HEK293 (cell line): ENCODE data around the gene RASGRF2.

Experiments
- CTCF ChIP-seq: fragments of 450-650 bp; formaldehyde crosslinking; IDR thresholded peaks from 2 replicates; pipeline ENCODE4 v1.5.1; 2016; ENCODE audit warnings: missing biosample characterization, missing genetic modification characterization
- SETDB1 ChIP-seq: IDR thresholded peaks from one replicate; pipeline ENCODE4 v1.6.1; 2017; ENCODE audit warnings: mild to moderate bottlenecking, low read length, moderate library complexity, mixed read lengths; ENCODE audit not compliant: insufficient read length
- ZNF585B ChIP-seq: fragments of 450-650 bp; formaldehyde crosslinking; IDR thresholded peaks from 2 replicates; pipeline ENCODE4 v1.5.1; 2016; ENCODE audit warnings: missing biosample characterization, missing genetic modification characterization
- TF ChIP-seq, protein P1 (sequence below): fragments of 450-650 bp; formaldehyde crosslinking; IDR thresholded peaks from 2 replicates; pipeline ENCODE4 v1.5.1; 2017; ENCODE audit warnings: missing biosample characterization, missing genetic modification characterization

GRCh38 chr5:80928073-80928472 is 32.1 kb upstream of the RASGRF2 start:
- no peak for TF ChIP-seq CTCF
- TF ChIP-seq SETDB1: no peak
- TF ChIP-seq ZNF585B (tag by site-specific recombination): no peak
- TF ChIP-seq, protein P1, sequence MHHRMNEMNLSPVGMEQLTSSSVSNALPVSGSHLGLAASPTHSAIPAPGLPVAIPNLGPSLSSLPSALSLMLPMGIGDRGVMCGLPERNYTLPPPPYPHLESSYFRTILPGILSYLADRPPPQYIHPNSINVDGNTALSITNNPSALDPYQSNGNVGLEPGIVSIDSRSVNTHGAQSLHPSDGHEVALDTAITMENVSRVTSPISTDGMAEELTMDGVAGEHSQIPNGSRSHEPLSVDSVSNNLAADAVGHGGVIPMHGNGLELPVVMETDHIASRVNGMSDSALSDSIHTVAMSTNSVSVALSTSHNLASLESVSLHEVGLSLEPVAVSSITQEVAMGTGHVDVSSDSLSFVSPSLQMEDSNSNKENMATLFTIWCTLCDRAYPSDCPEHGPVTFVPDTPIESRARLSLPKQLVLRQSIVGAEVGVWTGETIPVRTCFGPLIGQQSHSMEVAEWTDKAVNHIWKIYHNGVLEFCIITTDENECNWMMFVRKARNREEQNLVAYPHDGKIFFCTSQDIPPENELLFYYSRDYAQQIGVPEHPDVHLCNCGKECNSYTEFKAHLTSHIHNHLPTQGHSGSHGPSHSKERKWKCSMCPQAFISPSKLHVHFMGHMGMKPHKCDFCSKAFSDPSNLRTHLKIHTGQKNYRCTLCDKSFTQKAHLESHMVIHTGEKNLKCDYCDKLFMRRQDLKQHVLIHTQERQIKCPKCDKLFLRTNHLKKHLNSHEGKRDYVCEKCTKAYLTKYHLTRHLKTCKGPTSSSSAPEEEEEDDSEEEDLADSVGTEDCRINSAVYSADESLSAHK (tag by site-specific recombination): no peak
